ENCODE data around the gene DTNA. TPM values are rescaled to one million over a fixed set of nuclear protein-coding genes. Genes with fewer than 3 reads are reported as not detected.

Gene DTNA
- polyA plus RNA-seq, 1 donor (not counting 4 experiments of a cell fraction or from before 2014, with no cell fraction given), result 0.81 TPM

DNA sequence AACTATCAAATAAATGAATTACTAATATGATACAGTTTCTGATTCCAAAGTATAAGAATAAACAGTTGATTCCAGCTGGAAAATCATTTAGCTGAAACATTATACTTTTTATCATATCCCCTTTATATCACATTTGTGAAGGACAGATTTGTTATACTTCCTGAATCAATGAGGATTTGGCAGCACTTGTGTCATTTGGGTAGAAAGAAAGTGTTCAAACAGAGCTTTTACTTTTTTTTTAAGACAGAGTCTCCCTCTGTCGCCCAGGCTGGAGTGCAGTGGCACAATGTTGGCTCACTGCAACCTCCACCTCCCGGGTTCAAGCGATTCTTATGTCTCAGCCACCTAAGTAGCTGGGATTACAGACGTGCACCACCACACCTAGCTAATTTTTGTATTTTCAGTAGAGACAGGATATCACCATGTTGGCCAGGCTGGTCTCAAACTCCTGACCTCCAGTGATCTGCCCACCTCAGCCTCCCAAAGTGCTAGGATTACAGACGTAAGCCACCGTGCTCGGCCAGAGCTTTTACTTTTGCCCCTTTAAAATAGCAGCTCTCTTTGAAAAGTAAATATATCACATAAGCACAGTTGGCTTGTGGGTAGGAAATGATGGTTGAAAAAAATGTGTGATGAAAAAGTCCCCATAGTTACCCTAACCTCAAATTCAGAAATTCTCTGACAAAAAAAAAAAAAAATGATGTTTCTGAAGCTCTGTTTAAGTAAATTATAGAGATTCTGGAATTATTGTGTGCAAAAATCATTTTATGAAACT lies 95.2 kb downstream of the DTNA start:
- no peak for FAIRE-seq
- dilution Hi-C loops (cut with MboI; ENCODE audit: extremely low pct_ligation_motif_present, low sequenced_read_pairs), result no loop called here
- no peaks in the 10 kb centered on the region for H3K27me3 ChIP-seq (ENCODE audit: control insufficient read depth, extremely low read depth, insufficient read depth, low read length)

GRCh38 chr18:34805878-34806351 lies 95.8 kb downstream of the DTNA start:
- FAIRE-seq (no peak), DNase-seq (ENCODE audit: low read depth, low spot score) (no peak)
- Histone ChIP-seq H3K4me3 (ENCODE audit: control insufficient read depth in 2 of 3, extremely low read depth in 1 of 3, insufficient read depth in 2 of 3, low read depth in 1 of 3, low read length in 3 of 3) (no peak overlapping the region), H3K79me2 (ENCODE audit: control insufficient read depth, insufficient read depth, low read length) (no peaks in the 10 kb centered on the region), H3K27me3 (ENCODE audit: control insufficient read depth, extremely low read depth, insufficient read depth, low read length) (no peaks in the 10 kb centered on the region), H2AFZ (ENCODE audit: control insufficient read depth, low read length) (no peak overlapping the region), H3K9me3 (ENCODE audit: control insufficient read depth, low read depth, low read length) (no peaks in the 10 kb centered on the region), H3K9ac (ENCODE audit: control insufficient read depth, extremely low read depth, insufficient read depth, low read length) (no peak overlapping the region), H3K36me3 (ENCODE audit: control insufficient read depth in 2 of 2, extremely low read depth in 1 of 2, insufficient read depth in 2 of 2, low read length in 2 of 2) (no peaks in the 10 kb centered on the region), H3K27ac (ENCODE audit: control insufficient read depth, insufficient read depth, low read length) (no peak overlapping the region), H4K20me1 (ENCODE audit: control insufficient read depth, extremely low read depth, insufficient read depth, low read length) (no peaks in the 10 kb centered on the region), H3K9me1 (ENCODE audit: control insufficient read depth, extremely low read depth, insufficient read depth, low read length) (no peaks in the 10 kb centered on the region), H3K4me2 (ENCODE audit: control insufficient read depth, extremely low read depth, insufficient read depth, low read depth, low read length) (no peak overlapping the region), H3K4me1 (ENCODE audit: control insufficient read depth, extremely low read depth, insufficient read depth, low read length) (no peaks in the 10 kb centered on the region)
- no peak for TF ChIP-seq EZH2 (IDR thresholded peaks at IDR 0.05; ENCODE audit: low read length)
- TF ChIP-seq CTCF (optimal IDR thresholded peaks at IDR 0.05 in 1 of 3, IDR thresholded peaks at IDR 0.05 in 1 of 3, conservative IDR thresholded peaks at IDR 0.05 in 1 of 3; ENCODE audit: extremely low read depth in 1 of 3, insufficient read depth in 2 of 3, low read length in 3 of 3), result no peak
- dilution Hi-C loops (cut with MboI; ENCODE audit: extremely low pct_ligation_motif_present, low sequenced_read_pairs), result no loop called here

More for the DNA sequence above, 95.2 kb downstream of the DTNA start:
- no peaks in the 10 kb centered on the region for H3K4me1 ChIP-seq (ENCODE audit: control insufficient read depth, extremely low read depth, insufficient read depth, low read length)
- H3K36me3 ChIP-seq (ENCODE audit: control insufficient read depth in 2 of 2, extremely low read depth in 1 of 2, insufficient read depth in 2 of 2, low read length in 2 of 2), result no peaks in the 10 kb centered on the region
- no peak overlapping the region for H3K27ac ChIP-seq (ENCODE audit: control insufficient read depth, insufficient read depth, low read length)
- no peak overlapping the region for H3K9ac ChIP-seq (ENCODE audit: control insufficient read depth, extremely low read depth, insufficient read depth, low read length)
- no peaks in the 10 kb centered on the region for H4K20me1 ChIP-seq (ENCODE audit: control insufficient read depth, extremely low read depth, insufficient read depth, low read length)
- no peak overlapping the region for H3K4me2 ChIP-seq (ENCODE audit: control insufficient read depth, extremely low read depth, insufficient read depth, low read depth, low read length)
- no peak for DNase-seq (ENCODE audit: low read depth, low spot score)
- no peak overlapping the region for H3K4me3 ChIP-seq (ENCODE audit: control insufficient read depth in 2 of 3, extremely low read depth in 1 of 3, insufficient read depth in 2 of 3, low read depth in 1 of 3, low read length in 3 of 3)
- H2AFZ ChIP-seq (ENCODE audit: control insufficient read depth, low read length), result no peak overlapping the region
- H3K79me2 ChIP-seq (ENCODE audit: control insufficient read depth, insufficient read depth, low read length), result no peaks in the 10 kb centered on the region
- H3K9me1 ChIP-seq (ENCODE audit: control insufficient read depth, extremely low read depth, insufficient read depth, low read length), result no peaks in the 10 kb centered on the region
- no peaks in the 10 kb centered on the region for H3K9me3 ChIP-seq (ENCODE audit: control insufficient read depth, low read depth, low read length)
- no peak for TF ChIP-seq EZH2 (IDR thresholded peaks at IDR 0.05; ENCODE audit: low read length)
- no peak for TF ChIP-seq CTCF (optimal IDR thresholded peaks at IDR 0.05 in 1 of 3, IDR thresholded peaks at IDR 0.05 in 1 of 3, conservative IDR thresholded peaks at IDR 0.05 in 1 of 3; ENCODE audit: extremely low read depth in 1 of 3, insufficient read depth in 2 of 3, low read length in 3 of 3)
